CD1c-positive myeloid dendritic cell (primary cell): ENCODE data around the gene MAGIX.
A peak's percentile ranks its signal among the peaks of the same experiment; 100 is the strongest.

Source experiments
- DNase-seq: peaks from one replicate; pipeline ENCODE4 v3.0.0-alpha.2; 2016; ENCODE audit errors: extremely low spot score

The MAGIX gene

GRCh38 chrX:49183701-49184281, 21.2 kb downstream of the MAGIX start:
- DNase-seq, result no peak

GRCh38 chrX:49184294-49185281, 22.0 kb downstream of the MAGIX start:
- peak; percentile 59 for DNase-seq

GRCh38 chrX:49186125-49187027, 23.8 kb downstream of the MAGIX start, which contains the start of gene PRICKLE3:
Gene PRICKLE3 (minus strand): TSS chrX:49186373. CDS start chrX:49186297, 76 bp downstream.
- peak; percentile 80 for DNase-seq

GRCh38 chrX:49187028-49187394, 24.5 kb downstream of the MAGIX start:
- no peak for DNase-seq

GRCh38 chrX:49187526-49187925, 25.0 kb downstream of the MAGIX start:
- DNase-seq, result no peak

GRCh38 chrX:49188468-49189076, 26.0 kb downstream of the MAGIX start:
- no peak for DNase-seq

- DNase-seq, result no peak
These were observed 27.0 kb downstream of the MAGIX start for GRCh38 chrX:49189606-49190005.

- DNase-seq, result peak; percentile 94
These were observed 28.4 kb downstream of the MAGIX start for GRCh38 chrX:49190821-49191573.

GRCh38 chrX:49191574-49192011, 29.0 kb downstream of the MAGIX start:
- no peak for DNase-seq

- DNase-seq, result peak; percentile 35
These were observed 30.3 kb downstream of the MAGIX start for GRCh38 chrX:49192722-49193328.

GRCh38 chrX:49193542-49193964, 31.0 kb downstream of the MAGIX start:
- no peak for DNase-seq

GRCh38 chrX:49197543-49198087, 35.1 kb downstream of the MAGIX start:
- no peak for DNase-seq

GRCh38 chrX:49198540-49199314, 36.2 kb downstream of the MAGIX start:
- DNase-seq, result no peak

- no peak for DNase-seq
These were observed 36.7 kb downstream of the MAGIX start for GRCh38 chrX:49199315-49199595.

- DNase-seq, result peak; percentile 88
These were observed 37.6 kb downstream of the MAGIX start, which contains the start of gene SYP for GRCh38 chrX:49199906-49200771. Gene SYP (minus strand): TSS chrX:49200193. CDS start chrX:49200186, 7 bp downstream.

- no peak for DNase-seq
These were observed 39.5 kb downstream of the MAGIX start for GRCh38 chrX:49202022-49202421.

GRCh38 chrX:49203536-49203935, 41.0 kb downstream of the MAGIX start:
- DNase-seq, result no peak

GRCh38 chrX:49204017-49204416, 41.5 kb downstream of the MAGIX start:
- no peak for DNase-seq
